Adipose tissue (tissue), 3 donors: ENCODE results near the gene MLPH. TPM values are rescaled to one million over a fixed set of nuclear protein-coding genes. Genes with fewer than 3 reads are reported as not detected.
A peak's percentile ranks its signal among the peaks of the same experiment; 100 is the strongest.

Experiments
- H3K27ac ChIP-seq: one replicate; pipeline ENCODE4 v1.5.1; 2013; ENCODE audit warnings: low read depth, low read length
- WGBS, 3 donors: extraction: QIAGEN DNeasy Blood & Tissue Kit; methylation state at CpG; one replicate each; pipeline ENCODE4 v1.1.7; 2013; 5-methylcytosine and 5-hydroxymethylcytosine counted together
- polyA plus RNA-seq, 3 donors: library from polyadenylated mRNA; stranded (reverse); fragments of 200-250 nt; gene quantifications; one replicate each; pipeline ENCODE4 v1.2.3, GENCODE V29; 2013
- donor health status: healthy with polysubstance abuse.
- donor health status: Bipolar disorder and iron deficiency.
- donor health status: healthy.

The MLPH gene
- polyA plus RNA-seq, 3 donors = 9.5 to 15.0 (median 14.4) TPM

DNA sequence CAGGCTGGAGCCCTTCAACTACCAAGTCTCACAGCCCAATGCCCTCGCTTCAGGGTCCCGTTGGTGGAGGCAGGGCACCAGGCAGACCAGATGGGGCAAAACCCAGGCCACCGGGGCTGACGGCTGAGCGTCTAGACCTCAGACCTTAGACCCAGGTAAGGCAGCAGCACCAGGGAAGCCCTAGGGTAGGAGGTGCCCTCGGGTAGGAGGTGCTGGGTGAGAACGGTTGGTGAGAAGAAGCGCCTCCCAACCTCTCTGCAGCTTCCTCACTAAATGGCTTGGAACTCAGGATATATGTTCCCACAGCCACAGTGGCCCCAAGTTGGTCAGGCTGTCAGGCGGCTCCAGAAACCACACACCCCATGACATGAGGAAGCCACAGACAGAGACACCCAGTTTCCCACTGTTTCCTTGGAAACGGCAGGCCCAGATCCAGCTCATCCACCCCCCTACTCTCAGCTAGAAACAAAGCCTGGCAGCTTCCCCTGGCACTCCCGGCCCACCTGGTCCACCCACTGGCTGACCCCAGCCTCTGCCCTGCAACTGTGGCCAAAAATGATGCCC, 13.1 kb upstream of the MLPH start:
- WGBS, 3 donors = 52 to 82% (median 58%) methylated on average over 11 of the region's 11 CpGs
- H3K27ac ChIP-seq = no peak overlapping the region

DNA sequence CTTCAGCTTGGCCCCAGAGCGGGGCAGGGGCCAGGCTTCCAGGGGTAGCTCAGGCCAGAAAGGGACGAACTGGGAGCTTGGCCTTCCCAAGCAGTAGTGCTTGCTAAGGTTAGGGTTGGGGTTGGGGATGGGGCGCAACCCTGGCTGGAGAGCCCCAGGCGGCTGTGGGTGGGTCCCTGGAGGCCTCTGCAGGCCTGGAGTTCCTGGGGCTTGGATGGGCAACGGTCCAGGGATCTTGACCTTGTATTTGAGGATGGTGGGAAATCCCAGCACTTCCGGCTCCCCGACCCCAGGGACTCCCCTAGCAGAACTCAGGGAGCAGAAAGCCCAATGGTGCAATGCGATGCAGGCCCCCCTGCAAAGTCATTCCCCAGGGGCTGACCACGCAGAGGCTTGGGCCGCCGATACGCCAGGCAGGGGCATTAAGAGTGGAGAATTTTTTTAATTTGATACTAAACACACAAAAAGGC, 12.6 kb upstream of the MLPH start:
- no peak overlapping the region for H3K27ac ChIP-seq
- WGBS, 3 donors = 50 to 60% (median 59%) methylated on average over 10 to 12 of the region's 12 CpGs

DNA sequence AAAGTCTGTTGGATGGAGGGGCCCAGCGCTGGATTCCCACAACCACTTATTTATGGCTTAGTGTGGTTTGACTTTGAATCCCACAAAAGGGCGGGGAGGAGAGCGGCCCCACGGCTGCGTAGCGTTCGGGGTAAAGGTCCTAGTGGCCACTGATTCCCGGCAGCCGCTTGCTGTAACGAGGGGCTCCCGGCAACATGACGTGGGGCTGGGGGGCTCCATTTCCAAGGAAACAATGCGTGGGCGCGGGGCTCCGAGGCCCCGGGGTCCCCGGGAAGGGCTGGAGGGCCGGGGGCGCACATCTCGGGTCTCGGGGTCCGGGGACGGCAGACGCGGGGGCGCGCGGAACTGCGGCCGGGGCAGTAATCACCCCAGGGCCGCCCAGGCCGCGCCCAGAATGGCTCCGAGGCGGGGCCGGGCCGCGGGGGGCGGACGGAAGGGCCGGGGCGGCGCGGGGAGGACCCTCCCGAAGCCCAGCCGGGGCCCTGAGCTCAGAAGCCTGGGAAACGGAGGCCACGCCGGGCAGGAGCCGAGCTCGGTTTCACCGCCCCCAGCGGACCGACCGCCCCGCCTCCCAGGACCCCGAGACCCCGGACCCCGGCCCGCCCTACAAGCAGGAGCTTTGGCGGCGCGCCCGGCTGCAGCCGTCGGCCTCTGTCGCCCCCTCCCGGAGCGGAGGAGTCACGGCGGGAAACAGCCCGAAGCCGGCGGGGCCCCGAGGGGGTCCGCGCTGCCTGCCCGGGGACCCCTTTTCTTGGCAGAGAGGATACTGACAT, 11.9 kb upstream of the MLPH start:
- WGBS, 3 donors = 1% methylated on average over 50 to 79 of the region's 79 CpGs
- peak overlapping the region; percentile 75 for H3K27ac ChIP-seq

DNA sequence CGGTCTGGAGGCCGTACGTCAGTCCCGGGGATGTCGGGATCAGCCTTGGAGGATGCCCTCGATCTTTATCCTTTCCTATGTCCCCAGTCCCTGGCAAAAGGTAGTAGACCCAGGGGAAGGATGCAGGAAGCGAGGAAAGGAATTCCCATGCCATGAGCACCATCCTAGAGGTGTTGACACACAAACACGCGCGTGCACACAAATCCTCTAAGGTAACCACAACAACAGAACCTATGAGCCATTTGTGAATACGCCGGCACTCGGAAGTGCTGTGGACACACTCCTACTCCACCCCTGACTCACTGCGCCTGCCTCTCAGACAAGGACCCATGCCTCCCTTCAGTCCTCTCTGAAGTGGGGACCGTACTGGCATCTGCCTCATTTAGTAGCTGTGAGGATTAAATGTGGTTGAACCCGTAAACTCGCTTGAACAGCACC, 11.3 kb upstream of the MLPH start:
- H3K27ac ChIP-seq = no peak overlapping the region
- WGBS, 3 donors = 13 to 17% (median 17%) methylated on average over 17 of the region's 17 CpGs

DNA sequence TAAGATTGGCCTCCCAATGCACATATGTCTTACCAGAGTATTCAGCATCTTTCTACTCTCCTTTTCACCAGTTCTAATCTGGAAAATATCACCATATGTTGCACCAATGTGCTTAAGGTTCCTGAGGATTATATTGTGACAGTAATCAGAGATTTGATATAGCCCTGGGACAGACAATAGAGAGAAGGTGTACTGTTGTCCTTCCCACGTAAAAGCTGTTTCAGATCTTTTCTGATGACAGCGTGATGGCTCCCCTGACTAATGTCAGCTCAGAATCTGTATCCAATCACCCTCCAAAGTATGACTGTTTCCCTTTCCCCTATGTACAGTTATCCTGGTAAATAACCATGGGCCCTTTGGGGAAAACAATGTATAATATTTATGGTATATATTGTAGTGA, 9.0 kb upstream of the MLPH start:
- 73 to 96% (median 94%) methylated on average over 2 of the region's 2 CpGs for whole genome bisulfite sequencing, 3 donors
- H3K27ac ChIP-seq = no peak overlapping the region

DNA sequence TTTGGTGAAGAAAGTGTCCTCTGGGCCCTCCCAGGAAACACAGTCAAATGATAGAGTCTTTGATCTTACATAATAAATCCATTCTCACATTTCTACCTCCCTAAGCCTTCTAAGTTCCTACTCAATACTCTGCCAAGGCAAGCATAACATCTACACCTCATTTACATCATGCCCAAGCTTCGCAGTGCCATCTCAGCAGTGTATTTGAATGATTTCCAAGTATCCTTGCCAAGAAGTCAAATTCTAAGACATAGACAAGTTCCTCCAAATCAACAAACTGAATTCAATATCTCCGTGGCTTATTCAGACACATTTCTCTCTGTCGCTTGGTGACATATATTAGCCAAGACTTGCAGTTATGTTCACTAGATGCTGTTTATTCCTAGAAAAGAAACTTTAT, 8.1 kb upstream of the MLPH start:
- 61 to 81% (median 79%) methylated on average over 3 of the region's 3 CpGs for WGBS, 3 donors
- no peak overlapping the region for H3K27ac ChIP-seq

DNA sequence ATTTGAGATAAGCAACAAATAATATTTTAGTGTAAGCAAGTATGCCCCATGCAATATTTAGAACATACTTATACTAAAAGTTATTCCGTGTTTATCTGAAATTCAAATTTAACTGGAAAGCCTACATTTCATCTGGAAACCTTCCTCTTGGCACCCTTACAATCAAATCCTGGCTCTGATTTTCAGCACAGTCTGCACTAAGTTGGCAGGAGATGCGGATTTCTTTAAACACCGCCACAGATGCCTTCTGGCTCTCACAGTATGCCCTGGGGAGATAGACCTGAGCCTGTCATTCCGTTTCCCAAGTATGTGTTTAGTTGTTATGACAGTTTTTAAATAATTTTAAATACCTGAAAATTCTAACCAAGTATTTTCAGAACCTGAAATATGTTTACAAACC, 7.3 kb upstream of the MLPH start:
- WGBS, 3 donors = 37 to 57% (median 49%) methylated on average over 4 of the region's 4 CpGs
- no peak overlapping the region for H3K27ac ChIP-seq

DNA sequence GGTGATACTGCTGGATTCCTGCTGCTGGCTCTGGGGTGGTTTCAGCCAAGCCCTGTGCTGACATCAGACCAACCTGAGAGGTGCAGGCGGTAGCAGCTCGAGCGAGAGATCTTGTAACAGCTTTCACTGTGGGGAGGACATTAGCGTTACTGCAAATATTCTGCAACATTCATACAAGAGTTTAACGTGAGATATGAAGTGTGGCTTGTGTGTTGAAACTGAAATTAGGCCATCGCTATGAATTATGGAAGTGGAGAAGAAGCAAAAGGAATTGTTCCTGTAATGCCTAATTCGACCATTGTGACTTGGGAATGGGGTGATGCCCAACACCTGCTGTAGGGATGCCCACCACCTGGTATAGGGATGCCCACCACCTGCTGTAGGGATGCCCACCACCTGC, 6.5 kb upstream of the MLPH start:
- no peak overlapping the region for H3K27ac ChIP-seq
- WGBS, 3 donors = 84 to 89% (median 85%) methylated on average over 7 of the region's 7 CpGs

DNA sequence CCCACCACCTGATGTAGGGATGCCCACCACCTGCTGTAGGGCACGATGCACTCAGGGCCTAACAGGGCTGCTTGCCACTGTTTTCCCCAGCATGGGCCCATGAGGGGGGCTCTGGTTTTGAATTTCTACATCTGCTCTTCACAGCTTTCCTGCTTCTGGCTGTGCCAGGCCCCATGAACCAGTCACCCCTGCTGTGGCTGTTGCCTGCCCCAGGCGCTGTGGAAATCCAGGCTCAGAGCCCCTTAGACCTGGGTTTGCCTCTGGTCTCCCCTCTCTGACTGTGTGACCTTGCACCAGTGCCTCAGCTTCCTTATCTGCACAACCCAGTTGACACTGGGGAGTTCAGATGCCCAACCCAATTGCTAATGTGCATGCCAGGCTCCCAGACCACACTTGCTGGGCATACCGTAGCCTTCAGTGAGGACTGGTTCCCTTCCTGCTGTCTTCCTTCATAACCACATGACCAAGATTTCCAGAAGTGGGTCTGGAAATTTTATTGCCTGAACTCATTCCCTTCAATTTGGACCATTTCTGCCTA, 6.0 kb upstream of the MLPH start:
- H3K27ac ChIP-seq = no peak overlapping the region
- 91 to 97% (median 92%) methylated on average over 3 of the region's 3 CpGs for WGBS, 3 donors

DNA sequence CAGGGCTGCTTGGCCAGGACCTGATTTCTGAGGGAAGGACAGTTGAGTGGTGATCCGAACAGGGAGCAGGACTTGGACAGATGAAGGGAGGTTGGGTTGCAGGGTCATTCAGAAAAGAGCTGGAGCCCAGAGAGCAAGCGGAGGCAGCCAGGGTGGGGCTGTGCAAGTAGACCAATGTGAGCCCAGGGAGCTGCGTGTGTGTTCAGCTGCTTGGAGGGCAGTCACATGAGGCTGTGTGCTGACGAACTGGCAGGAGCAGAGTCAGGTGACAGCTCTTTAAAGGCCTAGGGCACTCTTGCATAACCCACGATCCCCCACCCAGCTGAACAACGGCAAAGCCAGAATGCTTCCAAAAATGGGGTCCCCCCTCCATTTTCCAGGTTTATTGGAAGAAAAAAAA, 4.6 kb upstream of the MLPH start:
- 29 to 38% (median 33%) methylated on average over 6 of the region's 6 CpGs for WGBS, 3 donors
- no peak overlapping the region for H3K27ac ChIP-seq

DNA sequence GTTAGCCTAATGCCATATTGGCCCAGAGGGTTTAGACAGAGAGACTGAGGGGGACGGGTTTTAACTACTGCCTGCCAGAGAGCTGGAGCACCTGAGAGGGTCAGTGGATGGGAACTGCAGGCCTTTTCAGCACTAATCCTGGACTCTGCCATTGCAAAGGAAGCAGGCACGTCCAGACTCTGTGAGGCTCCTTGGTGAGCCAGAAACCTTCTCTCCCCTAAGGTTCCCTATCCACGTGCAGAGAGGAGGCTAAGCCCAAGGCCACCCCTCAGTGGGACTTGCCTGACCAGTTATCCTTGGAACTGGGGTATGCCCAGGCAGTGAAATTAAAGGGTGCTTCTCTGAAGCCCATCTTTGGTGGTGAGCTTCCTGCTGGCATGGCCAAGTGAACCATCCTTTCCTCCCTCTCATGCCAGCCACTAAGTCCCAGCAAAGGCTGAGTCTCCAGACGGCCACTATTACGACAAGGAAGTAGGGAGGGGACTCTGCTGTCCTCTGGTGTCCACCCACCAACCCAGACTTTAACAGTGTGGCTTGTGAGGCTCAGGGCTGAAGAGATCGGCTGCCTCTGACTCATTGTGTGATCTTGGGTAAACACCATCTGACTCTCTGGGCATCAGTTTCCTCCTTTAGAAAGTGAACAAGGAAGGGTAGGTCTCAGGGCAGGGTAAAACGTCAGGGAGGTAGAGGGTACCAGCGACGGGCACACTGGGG, 3.9 kb upstream of the MLPH start:
- WGBS, 3 donors = 58 to 81% (median 67%) methylated on average over 9 of the region's 9 CpGs

DNA sequence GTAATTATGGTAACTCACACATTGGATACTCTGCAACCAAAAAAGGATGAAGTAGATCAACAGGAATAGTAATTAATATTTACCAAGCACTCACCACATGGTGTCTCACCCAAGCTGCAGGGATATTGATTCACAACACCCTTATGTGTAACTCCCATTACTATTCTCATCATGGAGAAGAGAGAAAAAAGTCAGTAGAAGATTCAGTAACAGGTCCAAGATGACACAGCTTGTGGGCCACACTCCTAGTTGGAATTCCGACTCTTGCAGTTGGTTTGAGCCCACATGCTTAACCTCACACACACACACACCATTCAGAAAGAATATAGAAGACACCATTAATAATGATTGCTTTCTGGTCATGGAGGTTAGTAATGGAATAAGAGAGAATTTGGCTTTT, 1.7 kb upstream of the MLPH start:
- H3K27ac ChIP-seq = no peak overlapping the region
- 97 to 100% (median 100%) methylated on average over 1 of the region's 1 CpG for WGBS, 3 donors

More for the DNA sequence above, 3.9 kb upstream of the MLPH start:
- H3K27ac ChIP-seq = no peak overlapping the region

DNA sequence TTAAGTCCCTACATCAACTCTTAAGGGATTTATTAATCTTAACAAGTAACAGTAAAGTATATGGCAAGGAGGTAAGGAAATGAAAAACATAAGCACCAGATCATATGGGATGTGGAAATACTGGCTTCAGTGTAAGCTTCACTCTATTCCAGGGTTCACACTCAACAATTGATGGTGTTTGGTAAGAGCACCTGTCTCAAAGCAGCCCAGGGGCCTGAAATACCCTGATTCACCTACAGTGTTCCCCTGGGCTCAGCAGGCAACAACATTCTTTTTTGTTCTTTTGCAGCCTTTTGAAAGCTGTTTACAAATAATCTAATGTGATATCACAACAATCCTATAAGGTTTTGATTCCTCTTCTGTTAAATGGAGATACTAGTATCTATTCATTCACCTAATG, 1.2 kb upstream of the MLPH start:
- no peak overlapping the region for H3K27ac ChIP-seq

DNA sequence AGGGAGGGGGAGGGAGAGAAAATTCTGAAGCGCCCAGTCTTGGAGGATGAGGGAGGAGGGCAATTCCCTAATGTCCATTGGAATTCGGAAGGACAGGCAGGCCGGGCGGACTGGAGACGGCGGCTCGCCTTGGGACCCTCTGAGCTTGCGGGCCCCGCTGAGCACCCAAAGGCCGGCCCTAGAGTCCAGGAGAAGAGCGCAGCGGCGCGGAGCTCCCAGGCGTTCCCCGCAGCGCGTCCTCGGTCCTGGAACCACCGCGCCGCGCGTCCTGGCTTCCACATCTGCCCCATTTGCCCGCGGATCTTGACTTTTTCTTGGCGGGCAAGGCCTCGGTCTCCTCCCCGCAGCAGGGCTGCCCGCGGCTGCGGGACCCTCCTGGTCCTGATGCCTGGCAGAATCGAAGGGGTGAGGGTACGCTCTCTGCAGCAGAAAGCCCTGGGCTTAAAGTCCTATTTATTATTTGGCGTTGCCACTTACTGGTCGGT, 675 bp upstream of the MLPH start:
- H3K27ac ChIP-seq = no peak overlapping the region
- 3 to 8% (median 7%) methylated on average over 36 of the region's 36 CpGs for WGBS, 3 donors

DNA sequence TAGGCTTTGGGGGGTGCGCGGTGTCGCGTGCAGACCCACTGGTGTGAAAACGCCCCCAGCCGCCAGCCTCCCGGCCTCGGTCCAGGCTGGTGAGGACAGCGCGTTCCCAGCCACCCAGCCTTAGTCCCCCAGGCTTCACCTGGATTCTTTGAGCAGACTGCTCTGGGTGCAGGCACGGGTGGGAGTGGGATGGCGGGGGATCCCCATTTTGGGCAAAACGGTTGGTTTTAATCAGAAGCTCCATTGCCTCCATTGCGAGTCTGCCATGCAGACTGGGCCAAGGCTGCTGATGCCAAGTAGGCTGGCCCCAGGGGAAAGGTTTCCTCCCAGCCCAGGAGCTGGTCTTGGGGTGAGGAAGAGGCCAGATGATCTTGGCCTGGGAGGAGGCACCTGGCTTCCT, 445 bp downstream of the MLPH start:
- no peak overlapping the region for H3K27ac ChIP-seq
- WGBS, 3 donors = 32 to 44% (median 33%) methylated on average over 13 to 14 of the region's 14 CpGs

DNA sequence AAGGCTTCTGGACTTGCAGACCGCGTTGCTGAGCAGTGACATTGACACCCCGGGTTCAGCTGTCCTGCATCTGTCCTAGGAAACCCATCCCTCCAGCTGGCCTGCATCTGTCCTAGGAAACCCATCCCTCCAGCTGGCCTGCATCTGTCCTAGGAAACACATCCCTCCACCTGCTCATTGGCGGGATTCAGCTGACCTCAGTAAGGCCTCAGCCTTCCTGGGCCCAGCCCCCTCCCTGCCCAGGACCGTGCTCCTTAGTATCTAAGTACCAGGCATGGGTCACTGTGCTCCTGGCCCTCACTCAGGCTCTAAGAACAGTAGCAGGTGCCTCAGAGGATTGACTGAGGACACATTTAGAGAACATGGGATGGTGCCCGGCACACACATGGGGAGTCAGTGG, 1.2 kb downstream of the MLPH start:
- 82 to 91% (median 90%) methylated on average over 6 of the region's 6 CpGs for WGBS, 3 donors
- H3K27ac ChIP-seq = no peak overlapping the region

DNA sequence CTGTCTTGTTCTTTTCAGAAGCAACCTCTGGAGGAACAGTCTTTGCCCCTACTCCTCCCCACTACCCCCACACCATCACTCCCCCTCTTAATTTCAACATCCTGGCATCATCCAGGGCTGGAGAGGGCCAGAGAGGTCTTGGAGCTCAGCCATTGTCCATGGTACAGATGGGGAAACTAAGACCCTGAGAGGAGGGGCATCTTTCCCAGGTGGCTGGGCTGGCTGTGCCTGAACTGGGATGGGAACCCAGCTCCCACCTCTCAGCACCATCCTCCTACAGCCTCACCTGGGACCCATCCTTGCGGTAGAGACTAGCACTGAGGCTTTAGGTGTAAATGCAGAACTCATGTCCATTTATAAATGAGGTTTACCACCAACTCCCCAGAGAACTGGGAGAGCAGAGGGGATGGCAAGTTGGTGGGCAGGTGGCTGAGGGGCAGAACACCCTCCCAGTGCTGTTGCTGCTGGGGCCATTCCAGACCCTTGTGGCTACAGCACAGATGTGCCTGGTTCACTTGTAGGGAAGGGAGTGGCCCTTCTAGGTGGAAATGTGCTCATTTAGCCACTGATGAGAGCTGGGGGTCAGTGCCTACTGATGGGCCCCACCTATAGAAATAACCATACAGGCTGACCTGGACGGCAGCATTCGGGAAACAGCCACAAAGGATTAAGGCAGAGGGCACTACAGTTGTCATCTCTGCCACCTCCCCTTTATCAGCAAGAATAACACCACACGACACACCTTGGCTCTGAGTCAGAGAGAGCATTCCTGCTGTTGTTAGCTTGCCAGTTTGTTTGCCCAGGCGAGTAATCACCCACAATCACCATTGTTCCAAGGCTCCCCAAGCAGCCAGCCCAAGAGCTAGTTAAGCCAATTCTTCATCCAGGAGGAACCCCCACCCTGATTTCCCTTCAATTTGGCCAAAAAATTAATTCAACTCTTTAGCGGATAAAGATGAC, 2.1 kb downstream of the MLPH start:
- no peak overlapping the region for H3K27ac ChIP-seq
- WGBS, 3 donors = 44 to 74% (median 60%) methylated on average over 6 of the region's 6 CpGs
